NB4 (cell line): ENCODE data around the gene EED.

ENCODE experiments used
- MYC ChIP-seq: IDR thresholded peaks from 2 replicates; pipeline ENCODE4 v1.6.1; 2011; ENCODE audit warnings: low read depth, low read length
- POLR2A ChIP-seq: IDR thresholded peaks from 2 replicates; pipeline ENCODE4 v1.6.1; 2011; ENCODE audit warnings: mild to moderate bottlenecking; ENCODE audit not compliant: insufficient read length; ENCODE audit errors: extremely low read depth
- TF ChIP-seq, protein P1 (sequence below): IDR thresholded peaks from one replicate; pipeline ENCODE4 v1.5.1; 2012; ENCODE audit warnings: low read depth, low read length
- TF ChIP-seq, protein P2 (sequence below): IDR thresholded peaks from 2 replicates; pipeline ENCODE4 v1.6.1; 2011; ENCODE audit warnings: low read depth, low read length

DNA sequence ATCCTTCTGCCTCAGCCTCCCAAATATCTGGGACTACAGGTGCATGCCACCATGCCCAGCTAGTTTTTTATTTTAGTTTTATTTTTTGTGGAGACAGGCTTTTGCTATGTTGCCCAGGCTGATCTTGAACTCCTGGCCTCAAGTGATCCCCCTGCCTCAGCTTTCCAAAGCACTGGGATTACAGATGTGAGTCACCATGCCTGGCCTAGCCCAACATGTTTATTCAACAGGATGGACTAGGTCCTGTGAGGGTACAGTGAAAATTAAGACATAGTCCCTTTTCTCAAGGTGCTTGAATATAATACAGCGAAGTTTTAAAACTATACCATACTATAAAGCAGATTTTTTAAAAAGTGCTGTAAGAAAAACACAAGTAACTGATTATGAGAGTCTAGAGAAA, 45.2 kb upstream of the EED start:
- TF ChIP-seq, protein P1, sequence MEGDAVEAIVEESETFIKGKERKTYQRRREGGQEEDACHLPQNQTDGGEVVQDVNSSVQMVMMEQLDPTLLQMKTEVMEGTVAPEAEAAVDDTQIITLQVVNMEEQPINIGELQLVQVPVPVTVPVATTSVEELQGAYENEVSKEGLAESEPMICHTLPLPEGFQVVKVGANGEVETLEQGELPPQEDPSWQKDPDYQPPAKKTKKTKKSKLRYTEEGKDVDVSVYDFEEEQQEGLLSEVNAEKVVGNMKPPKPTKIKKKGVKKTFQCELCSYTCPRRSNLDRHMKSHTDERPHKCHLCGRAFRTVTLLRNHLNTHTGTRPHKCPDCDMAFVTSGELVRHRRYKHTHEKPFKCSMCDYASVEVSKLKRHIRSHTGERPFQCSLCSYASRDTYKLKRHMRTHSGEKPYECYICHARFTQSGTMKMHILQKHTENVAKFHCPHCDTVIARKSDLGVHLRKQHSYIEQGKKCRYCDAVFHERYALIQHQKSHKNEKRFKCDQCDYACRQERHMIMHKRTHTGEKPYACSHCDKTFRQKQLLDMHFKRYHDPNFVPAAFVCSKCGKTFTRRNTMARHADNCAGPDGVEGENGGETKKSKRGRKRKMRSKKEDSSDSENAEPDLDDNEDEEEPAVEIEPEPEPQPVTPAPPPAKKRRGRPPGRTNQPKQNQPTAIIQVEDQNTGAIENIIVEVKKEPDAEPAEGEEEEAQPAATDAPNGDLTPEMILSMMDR: no peak
- TF ChIP-seq POLR2A: no peak
- no peak for TF ChIP-seq MYC
- TF ChIP-seq, protein P2, sequence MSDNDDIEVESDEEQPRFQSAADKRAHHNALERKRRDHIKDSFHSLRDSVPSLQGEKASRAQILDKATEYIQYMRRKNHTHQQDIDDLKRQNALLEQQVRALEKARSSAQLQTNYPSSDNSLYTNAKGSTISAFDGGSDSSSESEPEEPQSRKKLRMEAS: no peak
